ENCODE measurements around the gene GIMAP2. TPM values are rescaled to one million over a fixed set of nuclear protein-coding genes. Genes with fewer than 3 reads are reported as not detected.

Gene GIMAP2
- total and polyA plus RNA-seq, 2 donors: 10.1 to 18.8 TPM

GRCh38 chr7:150731916-150732315 is 46.4 kb downstream of the GIMAP2 start:
- DNase-seq (ENCODE audit: extremely low spot score): no peak
- WGBS: 44% methylated on average over 1 of the region's 1 CpG
- Histone ChIP-seq H3K4me1 (ENCODE audit: insufficient read depth) (no peaks in the 10 kb centered on the region), H3K4me3 (ENCODE audit: low read depth, low read length) (no peak overlapping the region), H3K36me3 (ENCODE audit: insufficient read depth) (no peaks in the 10 kb centered on the region), H3K27ac (ENCODE audit: low read depth) (no peak overlapping the region)

- H3K27ac ChIP-seq (ENCODE audit: low read depth): no peak overlapping the region
- DNase-seq (ENCODE audit: extremely low spot score): no peak
- H3K4me3 ChIP-seq (ENCODE audit: low read depth, low read length): no peak overlapping the region
- no peaks in the 10 kb centered on the region for H3K4me1 ChIP-seq (ENCODE audit: insufficient read depth)
- H3K36me3 ChIP-seq (ENCODE audit: insufficient read depth): no peaks in the 10 kb centered on the region
- 57% methylated on average over 5 of the region's 5 CpGs for WGBS
Observed at GRCh38 chr7:150732786-150733481, 47.4 kb downstream of the GIMAP2 start.

GRCh38 chr7:150733482-150734095 is 48.1 kb downstream of the GIMAP2 start:
- DNase-seq (ENCODE audit: extremely low spot score): no peak
- H3K4me1 ChIP-seq (ENCODE audit: insufficient read depth): no peaks in the 10 kb centered on the region
- no peak overlapping the region for H3K4me3 ChIP-seq (ENCODE audit: low read depth, low read length)
- H3K27ac ChIP-seq (ENCODE audit: low read depth): no peak overlapping the region
- WGBS: 86% methylated on average over 5 of the region's 5 CpGs
- H3K36me3 ChIP-seq (ENCODE audit: insufficient read depth): no peaks in the 10 kb centered on the region

GRCh38 chr7:150734254-150734653 is 48.7 kb downstream of the GIMAP2 start:
- WGBS: 82% methylated on average over 3 of the region's 3 CpGs
- Histone ChIP-seq H3K4me3 (ENCODE audit: low read depth, low read length) (no peak overlapping the region), H3K36me3 (ENCODE audit: insufficient read depth) (no peaks in the 10 kb centered on the region), H3K4me1 (ENCODE audit: insufficient read depth) (no peaks in the 10 kb centered on the region), H3K27ac (ENCODE audit: low read depth) (no peak overlapping the region)
- DNase-seq (ENCODE audit: extremely low spot score): no peak

GRCh38 chr7:150735596-150736358 is 50.3 kb downstream of the GIMAP2 start:
- 41% methylated on average over 3 of the region's 3 CpGs for WGBS
- Histone ChIP-seq H3K4me3 (ENCODE audit: low read depth, low read length) (no peak overlapping the region), H3K4me1 (ENCODE audit: insufficient read depth) (no peaks in the 10 kb centered on the region), H3K27ac (ENCODE audit: low read depth) (no peak overlapping the region), H3K36me3 (ENCODE audit: insufficient read depth) (no peaks in the 10 kb centered on the region)
- no peak for DNase-seq (ENCODE audit: extremely low spot score)

- Histone ChIP-seq H3K27ac (ENCODE audit: low read depth) (no peak overlapping the region), H3K4me3 (ENCODE audit: low read depth, low read length) (peak overlapping the region; percentile 42), H3K4me1 (ENCODE audit: insufficient read depth) (no peaks in the 10 kb centered on the region), H3K36me3 (ENCODE audit: insufficient read depth) (no peaks in the 10 kb centered on the region)
- WGBS: 49% methylated on average over 4 of the region's 4 CpGs
- DNase-seq (ENCODE audit: extremely low spot score): no peak
Observed at GRCh38 chr7:150736864-150737263, 51.4 kb downstream of the GIMAP2 start.

- WGBS: 31% methylated on average over 14 of the region's 14 CpGs
- no peak for DNase-seq (ENCODE audit: extremely low spot score)
- Histone ChIP-seq H3K4me1 (ENCODE audit: insufficient read depth) (no peaks in the 10 kb centered on the region), H3K4me3 (ENCODE audit: low read depth, low read length) (peak within 1 kb of the TSS; percentile 42), H3K36me3 (ENCODE audit: insufficient read depth) (no peaks in the 10 kb centered on the region), H3K27ac (ENCODE audit: low read depth) (no peak within 1 kb of the TSS)
Observed at GRCh38 chr7:150737265-150738055, 52.0 kb downstream of the GIMAP2 start, which contains the start of gene GIMAP5. TSS of gene GIMAP5 (plus strand) at chr7:150737418. CDS start at chr7:150740885, 3,467 bp downstream.

- Histone ChIP-seq H3K4me3 (ENCODE audit: low read depth, low read length) (peak overlapping the region; percentile 42), H3K36me3 (ENCODE audit: insufficient read depth) (no peaks in the 10 kb centered on the region), H3K4me1 (ENCODE audit: insufficient read depth) (no peaks in the 10 kb centered on the region), H3K27ac (ENCODE audit: low read depth) (no peak overlapping the region)
- DNase-seq (ENCODE audit: extremely low spot score): no peak
- 71% methylated on average over 5 of the region's 5 CpGs for WGBS
Observed at GRCh38 chr7:150738092-150738491, 52.6 kb downstream of the GIMAP2 start.

GRCh38 chr7:150738591-150739001 is 53.1 kb downstream of the GIMAP2 start:
- 69% methylated on average over 5 of the region's 5 CpGs for WGBS
- Histone ChIP-seq H3K27ac (ENCODE audit: low read depth) (peak overlapping the region; percentile 28), H3K4me1 (ENCODE audit: insufficient read depth) (no peaks in the 10 kb centered on the region), H3K4me3 (ENCODE audit: low read depth, low read length) (peak overlapping the region; percentile 42), H3K36me3 (ENCODE audit: insufficient read depth) (no peaks in the 10 kb centered on the region)
- no peak for DNase-seq (ENCODE audit: extremely low spot score)

- Histone ChIP-seq H3K4me3 (ENCODE audit: low read depth, low read length) (peak overlapping the region; percentile 42), H3K27ac (ENCODE audit: low read depth) (no peak overlapping the region), H3K4me1 (ENCODE audit: insufficient read depth) (no peaks in the 10 kb centered on the region), H3K36me3 (ENCODE audit: insufficient read depth) (no peaks in the 10 kb centered on the region)
- DNase-seq (ENCODE audit: extremely low spot score): no peak
Observed at GRCh38 chr7:150739033-150739432, 53.5 kb downstream of the GIMAP2 start.

GRCh38 chr7:150740053-150740452 is 54.5 kb downstream of the GIMAP2 start:
- Histone ChIP-seq H3K4me1 (ENCODE audit: insufficient read depth) (no peaks in the 10 kb centered on the region), H3K36me3 (ENCODE audit: insufficient read depth) (no peaks in the 10 kb centered on the region), H3K27ac (ENCODE audit: low read depth) (no peak overlapping the region), H3K4me3 (ENCODE audit: low read depth, low read length) (peak overlapping the region; percentile 4)
- WGBS: 71% methylated on average over 10 of the region's 10 CpGs
- DNase-seq (ENCODE audit: extremely low spot score): no peak

- H3K4me3 ChIP-seq (ENCODE audit: low read depth, low read length): no peak overlapping the region
- no peaks in the 10 kb centered on the region for H3K4me1 ChIP-seq (ENCODE audit: insufficient read depth)
- no peaks in the 10 kb centered on the region for H3K36me3 ChIP-seq (ENCODE audit: insufficient read depth)
- 88% methylated on average over 14 of the region's 14 CpGs for WGBS
- DNase-seq (ENCODE audit: extremely low spot score): no peak
- H3K27ac ChIP-seq (ENCODE audit: low read depth): no peak overlapping the region
Observed at GRCh38 chr7:150742286-150742968, 56.9 kb downstream of the GIMAP2 start.
